OCI-LY1 (cell line): ENCODE measurements around the gene RGS4.

Experiments
- CTCF ChIP-seq: fragments of 200-600 bp; sonication (generic), shearing (Covaris generic); IDR thresholded peaks from 2 replicates; pipeline ENCODE4 v1.5.1; 2017; ENCODE audit warnings: mild to moderate bottlenecking, antibody characterized with exemption, low read length, moderate library complexity, mixed read lengths
- EZH2 ChIP-seq: fragments of 200-600 bp; sonication (generic), shearing (Covaris generic); IDR thresholded peaks from 2 replicates; pipeline ENCODE4 v1.8.0; 2017; ENCODE audit warnings: borderline replicate concordance, mixed run types, mild to moderate bottlenecking, antibody characterized with exemption, low read length, moderate library complexity, mixed read lengths

GRCh38 chr1:163069142-163069541 lies at the start of gene RGS4:
- TF ChIP-seq CTCF (no peak), EZH2 (no peak)
